GM18868 (cell line): ENCODE measurements around the gene GSTM4.
A peak's percentile ranks its signal among the peaks of the same experiment; 100 is the strongest.
"Not testable (repeated sequence)": the region's sequence is repeated elsewhere in the genome, so short reads cannot be mapped to it uniquely, and the experiment has no call there.

ENCODE experiments used
- ATAC-seq: cut with Tn5 transposase; IDR thresholded peaks from one replicate; pipeline ENCODE4 v1.9.1; 2021; ENCODE audit warnings: mild to moderate bottlenecking, moderate library complexity; ENCODE audit not compliant: unreplicated experiment

GSTM4 gene

DNA sequence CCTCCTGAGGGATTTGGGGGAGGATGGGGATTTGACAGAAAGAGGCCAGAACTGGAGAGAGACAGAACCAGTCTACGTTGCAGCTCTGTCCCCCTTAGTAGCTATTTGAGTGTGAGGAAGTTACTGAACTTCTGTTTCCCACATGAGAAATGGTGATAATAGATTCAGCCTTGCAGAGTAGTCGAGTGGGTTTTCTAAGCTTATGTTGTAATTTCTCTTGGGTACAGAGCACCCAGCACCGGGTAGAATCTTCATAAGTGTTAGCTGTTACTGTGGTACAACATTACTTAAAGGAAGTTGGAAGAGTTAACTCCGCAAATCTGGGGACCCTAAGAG, 4.8 kb downstream of the GSTM4 start:
- ATAC-seq = not testable (repeated sequence)

GRCh38 chr1:109661391-109661790, 5.5 kb downstream of the GSTM4 start:
- ATAC-seq = no peak

- ATAC-seq = no peak
Measured at GRCh38 chr1:109664671-109665070, 8.8 kb downstream of the GSTM4 start.

DNA sequence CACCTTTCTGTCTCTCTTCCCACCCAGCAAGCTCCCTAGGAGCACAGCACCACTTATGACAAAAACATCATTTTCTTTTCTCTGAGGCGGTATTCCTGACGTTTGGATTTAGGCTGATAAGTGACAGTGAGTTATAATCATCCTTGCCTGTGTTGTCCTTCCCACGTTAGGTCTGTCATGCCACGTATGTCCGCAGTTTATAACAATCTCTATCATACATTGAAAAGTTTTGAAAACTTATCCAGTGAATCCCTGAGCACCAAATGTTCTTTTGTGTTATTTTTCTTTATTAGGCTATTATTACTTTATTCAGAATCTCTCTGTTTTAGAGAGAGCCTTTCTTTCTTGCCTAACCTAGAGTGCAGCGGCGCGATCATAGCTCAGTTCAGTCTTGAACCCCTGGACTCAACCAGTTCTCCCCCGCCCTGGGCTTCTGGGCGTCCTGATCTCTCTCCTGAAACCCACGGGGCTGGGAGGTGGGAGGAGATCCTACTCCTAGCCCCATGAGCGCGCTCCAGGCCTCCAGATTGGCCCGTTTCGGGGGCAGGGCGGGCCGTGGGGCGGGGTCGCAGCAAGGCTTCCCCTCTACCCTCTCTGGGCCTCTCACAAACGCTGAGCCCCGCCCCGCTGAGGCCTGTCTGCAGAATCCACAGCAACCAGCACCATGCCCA, 11.7 kb downstream of the GSTM4 start, which contains the start of gene GSTM2:
Gene GSTM2, plus strand, starts transcription at position 606 of the 671 bp plus-strand sequence. Its CDS starts 59 bp downstream, at position 665.
- peak; percentile 97 for ATAC-seq

DNA sequence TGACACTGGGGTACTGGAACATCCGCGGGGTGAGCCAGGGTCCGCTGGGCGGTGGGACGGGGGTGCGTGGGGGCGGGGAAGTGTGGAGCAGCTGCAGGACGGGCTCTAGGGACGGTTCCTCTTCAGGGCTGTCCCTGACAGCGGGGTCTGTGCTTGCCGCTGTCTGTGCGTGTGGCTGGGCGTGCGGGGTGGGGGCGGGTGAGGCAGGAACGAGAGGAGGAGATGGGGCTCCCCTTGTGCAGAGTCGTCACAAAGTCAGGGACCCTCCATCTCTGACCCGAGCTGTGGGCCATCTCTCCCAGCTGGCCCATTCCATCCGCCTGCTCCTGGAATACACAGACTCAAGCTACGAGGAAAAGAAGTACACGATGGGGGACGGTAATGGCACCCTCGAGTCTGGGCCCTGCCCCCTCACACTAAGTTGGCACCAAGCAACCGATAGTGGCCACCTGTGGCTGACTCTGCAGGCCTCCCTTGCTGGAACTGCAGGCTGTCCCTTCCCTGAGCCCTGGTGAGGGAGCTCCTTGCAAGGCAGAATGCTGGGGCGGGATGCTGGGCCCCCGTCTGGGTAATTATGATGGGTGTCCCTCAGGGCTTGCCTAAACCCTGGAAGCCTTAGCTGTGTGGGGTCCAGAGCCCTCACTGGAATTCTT, 12.3 kb downstream of the GSTM4 start:
- ATAC-seq = no peak

GRCh38 chr1:109669246-109669948, 13.5 kb downstream of the GSTM4 start:
- ATAC-seq = no peak

DNA sequence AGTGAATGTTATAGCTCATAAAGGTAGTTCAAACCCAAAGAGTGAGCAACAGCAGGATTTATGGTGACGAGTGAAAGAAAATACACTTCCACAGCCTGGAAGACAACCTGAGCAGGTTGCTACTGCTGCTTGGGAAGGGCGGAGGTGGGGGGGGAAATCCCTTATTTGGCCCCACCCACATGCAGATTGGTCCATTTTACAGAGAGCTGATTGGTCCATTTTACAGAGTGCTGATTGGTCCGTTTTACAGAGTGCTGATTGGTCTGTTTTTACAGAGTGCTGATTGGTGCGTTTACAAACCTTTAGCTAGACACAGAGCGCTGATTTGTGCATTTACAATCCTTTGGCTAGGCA, 14.0 kb downstream of the GSTM4 start:
- ATAC-seq = not testable (repeated sequence)

DNA sequence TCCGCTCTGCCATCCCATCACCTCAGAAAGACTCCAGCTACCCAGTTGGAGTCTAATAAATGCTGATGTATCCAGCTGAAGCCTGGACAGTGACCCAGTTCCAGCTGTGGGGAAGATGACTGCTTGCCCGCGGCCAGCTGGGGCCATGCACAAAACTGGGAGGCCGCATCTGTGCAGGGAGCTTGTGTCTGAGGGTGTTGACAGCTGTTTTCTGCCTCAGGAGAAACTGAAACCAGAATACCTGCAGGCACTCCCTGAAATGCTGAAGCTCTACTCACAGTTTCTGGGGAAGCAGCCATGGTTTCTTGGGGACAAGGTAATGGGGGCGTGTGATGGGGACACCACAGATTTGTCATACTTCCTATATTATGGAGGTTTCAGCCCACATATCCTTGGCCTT, 15.2 kb downstream of the GSTM4 start:
- no peak for ATAC-seq

DNA sequence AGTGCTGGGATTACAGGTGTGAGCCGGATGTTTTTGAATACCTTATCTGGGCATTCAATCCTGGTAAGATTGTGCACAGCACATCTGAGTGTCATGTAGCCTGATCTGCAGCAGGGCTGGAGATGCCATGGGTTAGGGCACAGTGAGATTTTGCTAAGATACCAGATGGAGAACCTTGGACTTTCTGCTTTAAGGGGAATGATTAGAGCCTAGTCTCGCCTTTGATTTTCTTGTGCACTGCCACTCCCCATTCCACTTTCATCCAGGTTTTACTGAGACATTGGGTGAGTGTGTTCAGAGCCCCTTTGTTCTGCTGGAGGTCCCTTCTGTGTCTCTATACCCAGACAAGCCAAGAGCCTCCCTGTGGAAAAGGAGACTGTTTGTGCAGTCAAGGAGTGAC, 18.0 kb downstream of the GSTM4 start:
- not testable (repeated sequence) for ATAC-seq

GRCh38 chr1:109676683-109677381, 20.9 kb downstream of the GSTM4 start:
- ATAC-seq = not testable (repeated sequence)

DNA sequence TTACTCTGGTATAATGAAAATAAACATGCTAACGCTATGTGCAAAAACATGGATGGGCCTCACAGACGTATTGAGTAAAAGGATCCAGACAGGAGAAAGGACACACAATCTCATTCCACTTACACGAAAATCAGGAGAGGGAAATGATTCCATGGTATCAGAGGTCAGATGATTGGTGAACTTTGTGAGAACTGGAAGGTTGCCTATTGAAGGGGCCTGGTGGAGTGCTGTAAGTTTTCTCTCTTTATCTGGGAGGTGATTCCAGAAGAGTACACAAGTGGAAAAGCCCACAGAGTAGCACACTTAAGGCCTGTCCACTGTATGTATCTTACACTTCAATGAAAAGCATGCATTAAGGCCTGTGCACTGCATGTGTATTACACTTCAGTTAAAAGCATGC, 21.6 kb downstream of the GSTM4 start:
- no peak for ATAC-seq

GRCh38 chr1:109678637-109679036, 22.7 kb downstream of the GSTM4 start:
- ATAC-seq = not testable (repeated sequence)

- ATAC-seq = not testable (repeated sequence)
Measured at GRCh38 chr1:109684777-109685176, 28.9 kb downstream of the GSTM4 start.

DNA sequence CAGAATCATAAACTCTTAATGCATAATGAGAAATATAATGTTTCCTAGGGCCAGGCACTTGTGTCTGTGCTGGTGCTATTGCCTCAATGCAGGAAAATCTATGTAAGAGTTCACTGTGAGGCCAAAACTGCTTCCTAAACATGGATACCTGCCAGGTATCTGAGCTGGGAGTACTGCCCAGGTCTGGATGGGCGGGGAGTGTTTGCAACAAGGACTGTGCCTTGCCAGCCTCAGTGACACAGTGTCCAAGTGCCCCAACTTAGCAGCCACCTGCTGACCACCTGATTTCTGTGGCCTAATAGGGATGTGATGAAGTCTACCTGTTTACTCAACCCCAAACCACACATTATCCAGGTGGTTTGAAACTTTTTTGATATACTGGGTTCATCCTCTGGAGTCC, 29.5 kb downstream of the GSTM4 start:
- ATAC-seq = not testable (repeated sequence)

DNA sequence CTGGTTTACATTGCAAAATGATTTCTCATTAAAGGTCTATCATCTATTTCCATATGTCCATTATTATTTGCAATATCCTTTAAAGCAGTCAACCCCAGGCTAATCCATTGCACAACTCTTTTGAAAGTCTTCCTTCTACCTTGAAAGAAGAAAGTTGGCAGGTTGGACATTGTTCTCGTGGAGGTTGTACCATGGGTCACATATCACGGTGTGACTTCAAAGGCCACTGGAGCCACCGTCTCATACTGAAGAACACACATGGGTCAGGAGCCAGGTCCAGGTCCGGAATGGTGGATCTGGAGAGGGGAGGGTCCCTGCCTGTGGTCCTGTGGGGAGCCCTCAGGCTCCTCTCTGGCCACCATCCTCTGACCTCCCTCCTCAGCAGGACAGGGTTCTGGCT, 30.0 kb downstream of the GSTM4 start:
- not testable (repeated sequence) for ATAC-seq

- ATAC-seq = not testable (repeated sequence)
Measured at GRCh38 chr1:109687109-109687508, 31.2 kb downstream of the GSTM4 start.

GRCh38 chr1:109687641-109688499, 32.0 kb downstream of the GSTM4 start, which contains the start of gene GSTM1:
Gene GSTM1 (plus strand): TSS chr1:109687817. CDS start chr1:109687874, 57 bp downstream.
- peak; percentile 98 for ATAC-seq

DNA sequence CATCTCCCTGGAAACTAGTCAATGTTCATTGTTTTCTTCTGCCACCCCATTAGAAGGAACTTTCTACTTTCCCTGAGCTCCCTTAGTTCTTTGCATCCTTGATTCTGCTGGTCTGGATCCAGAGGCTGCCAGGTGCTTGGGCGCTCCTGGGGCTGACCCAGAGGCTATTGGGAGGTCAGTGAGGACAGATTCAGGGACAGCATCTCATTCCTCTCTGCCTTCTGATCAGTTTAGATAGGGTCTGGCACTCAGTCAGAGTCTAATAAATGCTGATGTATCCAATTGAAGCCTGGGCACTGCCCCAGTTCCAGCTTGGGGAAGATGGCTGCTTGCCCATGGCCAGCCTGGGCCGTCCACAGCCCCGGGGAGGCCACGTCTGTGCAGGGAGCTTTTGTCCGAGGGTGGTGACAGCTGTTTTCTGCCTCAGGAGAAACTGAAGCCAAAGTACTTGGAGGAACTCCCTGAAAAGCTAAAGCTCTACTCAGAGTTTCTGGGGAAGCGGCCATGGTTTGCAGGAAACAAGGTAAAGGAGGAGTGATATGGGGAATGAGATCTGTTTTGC, 34.0 kb downstream of the GSTM4 start:
- ATAC-seq = no peak

DNA sequence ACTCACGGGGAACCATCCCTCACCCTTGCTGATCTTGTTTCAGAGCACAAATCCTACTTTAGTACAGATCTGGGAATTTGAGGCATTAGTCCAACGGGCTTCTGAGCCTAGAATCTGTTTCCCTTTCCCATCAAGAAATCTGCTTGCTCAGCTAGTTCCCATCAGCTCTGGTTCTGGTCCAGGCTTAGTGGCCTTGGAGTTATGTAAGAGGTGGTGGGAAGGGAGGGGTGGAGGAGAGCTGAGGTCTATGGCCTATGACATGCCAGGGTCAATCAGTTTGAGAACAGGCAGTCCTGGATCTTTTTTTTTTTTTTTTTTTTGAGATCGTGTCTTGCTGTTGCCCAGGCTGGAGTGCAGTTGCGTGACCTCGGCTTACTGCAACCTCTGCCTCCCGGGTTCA, 35.9 kb downstream of the GSTM4 start:
- ATAC-seq = no peak

- ATAC-seq = not testable (repeated sequence)
Measured at GRCh38 chr1:109694400-109694799, 38.5 kb downstream of the GSTM4 start.
